HEK293T (cell line): Measurements from ENCODE around the gene SETD6.

Experiments
- CTCF ChIA-PET: fragments of 350-600 bp; formaldehyde crosslinking; extraction: SDS; loops from one replicate; lab custom pipeline; 2021; ENCODE audit warnings: antibody characterized with exemption, inconsistent platforms; lab: Yijun Ruan, JAX
- POLR2A ChIA-PET: fragments of 350-600 bp; formaldehyde crosslinking; extraction: SDS; loops from one replicate; lab custom pipeline; 2020; ENCODE audit warnings: antibody characterized with exemption, inconsistent platforms; lab: Yijun Ruan, JAX
- DNase-seq: peaks from one replicate; pipeline ENCODE4 v3.0.0; 2012; ENCODE audit warnings: mixed read lengths; ENCODE audit errors: extremely low spot score
- ARNT ChIP-seq: fragments of 450-650 bp; IDR thresholded peaks from 2 replicates; pipeline ENCODE4 v1.6.1; 2017; ENCODE audit warnings: mild to moderate bottlenecking
- BHLHE40 ChIP-seq: fragments of 450-650 bp; IDR thresholded peaks from 2 replicates; pipeline ENCODE4 v1.6.1; 2016; ENCODE audit warnings: mild to moderate bottlenecking, moderate library complexity, borderline replicate concordance
- CTBP1 ChIP-seq: fragments of 450-650 bp; IDR thresholded peaks from 2 replicates; pipeline ENCODE4 v1.6.1; 2016; ENCODE audit warnings: borderline replicate concordance
- ELF4 ChIP-seq: fragments of 450-650 bp; IDR thresholded peaks from 2 replicates; pipeline ENCODE4 v1.6.1; 2017; ENCODE audit warnings: antibody characterized with exemption
- FOXA1 ChIP-seq: fragments of 450-650 bp; IDR thresholded peaks from 2 replicates; pipeline ENCODE4 v1.6.1; 2016; ENCODE audit warnings: mild to moderate bottlenecking
- FOXK2 ChIP-seq: fragments of 450-650 bp; IDR thresholded peaks from 2 replicates; pipeline ENCODE4 v1.6.1; 2016; ENCODE audit warnings: mild to moderate bottlenecking
- FOXM1 ChIP-seq: fragments of 450-650 bp; IDR thresholded peaks from 2 replicates; pipeline ENCODE4 v1.6.1; 2017; ENCODE audit warnings: mild to moderate bottlenecking, borderline replicate concordance
- HDGF ChIP-seq: fragments of 450-650 bp; IDR thresholded peaks from 2 replicates; pipeline ENCODE4 v1.6.1; 2017; ENCODE audit warnings: antibody characterized with exemption, borderline replicate concordance
- L3MBTL2 ChIP-seq: fragments of 450-650 bp; conservative IDR thresholded peaks from 2 replicates; pipeline ENCODE4 v1.6.1; 2016; ENCODE audit warnings: mild to moderate bottlenecking
- LEF1 ChIP-seq: fragments of 450-650 bp; IDR thresholded peaks from 2 replicates; pipeline ENCODE4 v1.6.1; 2017; ENCODE audit warnings: mild to moderate bottlenecking, borderline replicate concordance
- NFRKB ChIP-seq: fragments of 450-650 bp; IDR thresholded peaks from 2 replicates; pipeline ENCODE4 v1.6.1; 2016; ENCODE audit warnings: mild to moderate bottlenecking, moderate library complexity
- SP1 ChIP-seq: fragments of 450-650 bp; IDR thresholded peaks from 2 replicates; pipeline ENCODE4 v1.6.1; 2017
- SUZ12 ChIP-seq: fragments of 450-650 bp; IDR thresholded peaks from 2 replicates; pipeline ENCODE4 v1.6.1; 2016; ENCODE audit warnings: mild to moderate bottlenecking
- TARDBP ChIP-seq: fragments of 450-650 bp; IDR thresholded peaks from 2 replicates; pipeline ENCODE4 v1.6.1; 2016
- ZNF384 ChIP-seq: fragments of 450-650 bp; IDR thresholded peaks from 2 replicates; pipeline ENCODE4 v1.6.1; 2016
- TF ChIP-seq, protein P1 (sequence below): fragments of 450-650 bp; IDR thresholded peaks from 2 replicates; pipeline ENCODE4 v1.6.1; 2016

Gene SETD6

DNA sequence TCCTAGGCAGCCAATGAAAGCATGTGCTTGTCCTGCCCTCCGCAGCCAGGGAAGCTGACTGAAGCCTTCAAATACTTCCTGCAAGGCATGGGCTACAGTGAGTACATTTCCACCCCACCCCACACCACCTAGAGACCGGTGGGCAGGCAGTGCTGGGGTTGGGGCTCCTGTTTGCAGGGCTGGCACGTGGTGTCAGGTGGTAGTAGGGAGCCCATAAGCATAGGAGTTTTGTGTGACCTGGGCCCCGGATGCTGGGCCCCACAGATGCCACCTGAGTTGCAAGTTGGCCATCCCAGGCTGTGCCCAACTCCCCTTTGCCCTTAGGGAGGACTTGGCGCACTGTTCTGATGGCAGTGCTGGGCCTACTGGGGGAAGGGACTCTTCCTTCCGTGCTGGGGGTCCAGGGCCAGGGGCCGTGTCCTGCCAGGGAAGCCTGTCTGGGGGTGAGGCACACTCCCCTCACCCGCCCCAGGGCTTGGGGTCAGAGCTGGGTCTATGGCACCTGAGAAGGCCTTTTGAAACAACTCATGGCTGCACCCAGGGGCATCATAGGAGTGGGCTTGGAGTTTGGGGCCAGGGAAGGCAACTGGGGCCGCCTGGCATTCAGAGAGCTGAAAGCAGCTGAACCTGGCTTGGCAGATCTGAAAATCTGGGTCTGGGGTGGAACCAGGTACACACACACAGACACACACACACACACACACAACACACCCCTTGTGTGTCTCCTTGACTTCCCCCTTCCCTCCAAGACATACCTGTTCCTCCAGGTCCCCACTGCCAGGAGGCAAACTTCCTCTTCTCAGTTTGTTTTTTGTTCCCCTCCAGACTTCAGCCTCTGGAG, 5.8 kb upstream of the SETD6 start:
- no peak for DNase-seq
- POLR2A ChIA-PET = no interaction called here
- TF ChIP-seq, protein P1, sequence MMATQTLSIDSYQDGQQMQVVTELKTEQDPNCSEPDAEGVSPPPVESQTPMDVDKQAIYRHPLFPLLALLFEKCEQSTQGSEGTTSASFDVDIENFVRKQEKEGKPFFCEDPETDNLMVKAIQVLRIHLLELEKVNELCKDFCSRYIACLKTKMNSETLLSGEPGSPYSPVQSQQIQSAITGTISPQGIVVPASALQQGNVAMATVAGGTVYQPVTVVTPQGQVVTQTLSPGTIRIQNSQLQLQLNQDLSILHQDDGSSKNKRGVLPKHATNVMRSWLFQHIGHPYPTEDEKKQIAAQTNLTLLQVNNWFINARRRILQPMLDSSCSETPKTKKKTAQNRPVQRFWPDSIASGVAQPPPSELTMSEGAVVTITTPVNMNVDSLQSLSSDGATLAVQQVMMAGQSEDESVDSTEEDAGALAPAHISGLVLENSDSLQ = no peak
- TF ChIP-seq SUZ12 (no peak), ZNF384 (no peak), FOXA1 (no peak), SP1 (no peak), BHLHE40 (no peak), FOXM1 (no peak), NFRKB (no peak), ARNT (no peak), LEF1 (no peak), L3MBTL2 (no peak), TARDBP (no peak), FOXK2 (no peak), ELF4 (no peak), HDGF (no peak)

DNA sequence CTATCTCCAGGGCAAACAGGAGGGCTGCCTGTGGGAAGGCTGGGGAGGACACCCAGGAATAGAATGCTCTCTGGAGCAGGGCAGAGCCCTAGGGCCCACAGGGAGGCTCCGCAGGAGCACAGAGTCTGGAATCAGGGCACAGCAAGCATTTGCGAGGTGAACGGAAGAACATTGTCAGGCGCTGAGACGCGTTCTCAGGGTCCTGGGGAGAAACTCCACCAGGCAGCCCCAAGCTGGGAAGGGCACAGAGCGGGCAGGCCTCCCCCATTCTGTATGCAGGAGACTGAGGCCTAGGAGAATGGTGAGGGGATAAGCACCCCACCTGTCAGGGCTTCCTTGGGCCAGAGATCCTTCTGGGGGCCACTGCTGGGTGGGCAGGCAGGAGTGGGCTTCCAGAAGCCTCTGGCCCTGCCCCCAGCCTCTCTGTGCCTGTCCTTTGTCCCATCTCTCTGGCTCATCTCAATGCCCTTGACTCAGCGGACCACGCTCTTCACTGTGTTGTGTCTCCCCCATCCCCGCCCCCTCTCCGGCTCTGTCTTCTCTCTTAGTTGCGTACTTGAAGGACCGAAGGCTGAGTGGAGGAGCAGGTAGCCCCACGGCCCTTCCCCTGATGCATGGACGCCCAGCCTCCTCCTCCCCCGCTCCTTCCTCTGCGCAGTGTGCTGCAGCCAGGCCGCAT, 5.1 kb upstream of the SETD6 start:
- TF ChIP-seq, protein P1 = no peak
- TF ChIP-seq CTBP1 = no peak
- no peak for TF ChIP-seq SUZ12
- TF ChIP-seq TARDBP = no peak
- no peak for TF ChIP-seq BHLHE40
- no peak for TF ChIP-seq SP1
- no peak for DNase-seq
- CTCF ChIA-PET = interaction anchor here (0.7 to 1.1 kb wide), 2 partner anchors 13 to 129 kb away, joined by 3 read pairs; no protein-coding TSS in a partner anchor
- POLR2A ChIA-PET = no interaction called here

More for the DNA sequence above, 5.8 kb upstream of the SETD6 start:
- CTCF ChIA-PET = interaction anchor here (1.1 kb wide), 1 partner anchor 12 kb away, joined by 3 read pairs; no protein-coding TSS in a partner anchor

DNA sequence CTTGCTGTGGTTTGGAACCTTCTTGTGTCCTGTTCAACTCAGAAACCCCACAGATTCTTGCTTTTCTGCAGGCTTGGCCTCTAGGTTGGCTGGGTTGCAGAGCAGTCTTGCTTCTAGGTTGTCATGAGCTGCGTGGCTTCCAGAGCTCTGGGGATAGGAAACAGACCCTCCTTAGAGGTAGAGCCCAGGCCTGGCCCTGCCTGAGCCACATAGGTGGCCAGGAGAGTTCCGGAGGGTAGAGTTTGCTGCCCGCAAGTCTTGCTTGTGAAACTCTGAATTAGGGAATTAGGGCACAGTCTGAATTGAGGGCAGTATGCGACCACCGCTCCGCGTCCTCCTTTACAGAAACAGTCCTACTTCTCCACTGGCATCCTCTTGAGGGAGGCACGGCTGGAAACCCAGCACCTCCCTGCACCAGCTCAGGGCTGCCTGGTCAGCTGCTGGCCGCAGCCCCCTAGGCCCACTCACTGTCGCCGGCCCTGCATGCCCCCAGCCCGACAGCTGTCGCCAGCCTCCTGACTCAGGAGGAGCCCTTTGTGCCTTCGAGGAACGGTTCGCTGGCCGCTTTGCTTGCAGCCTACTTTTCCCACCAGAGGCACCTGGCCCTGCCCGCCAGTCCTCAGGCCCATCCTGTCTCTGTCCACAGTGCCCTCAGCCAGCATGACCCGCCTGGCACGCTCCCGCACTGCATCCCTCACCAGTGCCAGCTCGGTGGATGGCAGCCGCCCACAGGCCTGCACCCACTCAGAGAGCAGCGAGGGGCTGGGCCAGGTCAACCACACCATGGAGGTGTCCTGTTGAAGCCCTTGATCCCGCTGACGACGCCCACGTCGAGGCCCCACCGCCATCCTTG, 4.3 kb upstream of the SETD6 start:
- no peak for TF ChIP-seq BHLHE40
- TF ChIP-seq NFRKB = no peak
- TF ChIP-seq LEF1 = no peak
- no peak for TF ChIP-seq SP1
- TF ChIP-seq FOXK2 = no peak
- TF ChIP-seq ARNT = no peak
- TF ChIP-seq TARDBP = no peak
- TF ChIP-seq ZNF384 = no peak
- TF ChIP-seq ELF4 = no peak
- TF ChIP-seq, protein P1 = no peak
- no peak for TF ChIP-seq FOXA1
- no peak for TF ChIP-seq CTBP1
- TF ChIP-seq HDGF = no peak
- TF ChIP-seq FOXM1 = no peak
- no peak for TF ChIP-seq L3MBTL2
- TF ChIP-seq SUZ12 = no peak
- CTCF ChIA-PET = interaction anchor here (0.7 to 1.1 kb wide), 2 partner anchors 14 to 128 kb away, joined by 3 read pairs; no protein-coding TSS in a partner anchor
- DNase-seq = no peak
- POLR2A ChIA-PET = interaction anchor here (0.6 to 1.2 kb wide), 2 partner anchors 245 to 419 kb away, joined by 3 read pairs; no protein-coding TSS in a partner anchor

DNA sequence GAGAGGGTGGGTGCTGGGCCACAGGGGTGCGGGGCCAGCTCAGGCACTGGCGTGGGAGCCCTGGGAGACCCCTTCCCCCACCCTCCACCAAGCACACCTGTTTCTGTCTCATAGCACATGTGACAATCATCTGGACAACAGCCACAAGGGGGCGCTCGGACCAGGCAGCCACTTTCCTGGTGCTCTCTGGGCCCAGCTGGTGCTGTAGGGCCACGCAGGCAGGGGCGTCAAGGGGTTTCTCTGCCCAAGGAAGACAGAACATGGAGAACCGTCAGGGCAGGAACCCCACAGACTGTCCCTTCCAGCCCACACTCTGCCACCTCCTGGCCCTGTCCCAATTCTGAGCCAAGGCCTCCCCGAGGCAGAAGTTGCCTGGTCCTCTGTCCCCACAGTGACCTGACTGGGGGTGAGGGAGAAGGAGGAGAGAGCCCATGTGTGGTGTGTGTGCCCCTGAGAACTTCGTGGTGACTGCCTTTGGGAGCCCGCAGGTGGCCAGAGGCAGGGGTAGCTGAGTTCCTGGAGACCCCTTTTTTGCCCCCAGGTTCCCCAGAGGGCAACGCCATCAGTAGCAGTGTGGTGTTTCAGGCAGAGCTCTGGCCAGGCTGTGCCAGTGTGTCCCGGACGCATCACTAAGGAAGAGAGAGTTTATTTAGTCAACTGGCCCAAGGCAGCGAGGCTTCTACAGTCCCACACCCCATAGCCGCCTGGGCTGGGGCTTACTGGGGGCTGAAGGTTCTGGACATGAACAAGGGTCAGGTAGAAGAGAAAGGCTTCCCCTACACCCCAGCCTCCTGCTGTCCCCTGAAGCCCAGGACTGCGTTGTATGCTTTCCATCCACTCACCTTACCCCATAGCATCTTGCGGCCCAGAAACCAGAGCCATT, 3.1 kb upstream of the SETD6 start:
- peak; percentile 71 for DNase-seq
- ChIA-PET CTCF (interaction anchor here (0.6 to 2.0 kb wide), 3 partner anchors 100 to 244 kb away, joined by 4 to 6 read pairs (median 4); no protein-coding TSS in a partner anchor), POLR2A (interaction anchor here (0.6 to 1.2 kb wide), 2 partner anchors 244 to 420 kb away, joined by 3 read pairs; no protein-coding TSS in a partner anchor)
- TF ChIP-seq L3MBTL2 (no peak), HDGF (0 out of 2 replicates have a peak, but pooled peaks have one; percentile 35)
